Sigmoid colon (tissue), 4 donors: Measurements from ENCODE around the gene NMT1.

Source experiments
- EP300 ChIP-seq, 4 donors: sonication (generic); formaldehyde crosslinking; IDR thresholded peaks; one replicate each; pipeline ENCODE4 v1.6.1; 2017; ENCODE audit warnings: antibody characterized with exemption in 4 of 4
- POLR2A ChIP-seq, 2 donors: fragments of 450-650 bp; IDR thresholded peaks; one replicate each; pipeline ENCODE4 v1.6.1; 2016; ENCODE audit warnings: antibody characterized with exemption in 2 of 2, mild to moderate bottlenecking in 2 of 2, moderate library complexity in 2 of 2
- POLR2AphosphoS5 ChIP-seq, 4 donors: sonication (generic); formaldehyde crosslinking; IDR thresholded peaks; one replicate each; pipeline ENCODE4 v1.6.1; 2017; ENCODE audit warnings: antibody characterized with exemption in 4 of 4
- TF ChIP-seq, protein P1 (sequence below), 4 experiments: fragments of 450-650 bp in 3 of 4; fragments of 200-600 bp in 1 of 4; IDR thresholded peaks; one replicate each; pipeline ENCODE4 v1.5.1; 2016 to 2019; ENCODE audit warnings: antibody characterized with exemption in 4 of 4, mild to moderate bottlenecking in 3 of 4, moderate library complexity in 2 of 4

DNA sequence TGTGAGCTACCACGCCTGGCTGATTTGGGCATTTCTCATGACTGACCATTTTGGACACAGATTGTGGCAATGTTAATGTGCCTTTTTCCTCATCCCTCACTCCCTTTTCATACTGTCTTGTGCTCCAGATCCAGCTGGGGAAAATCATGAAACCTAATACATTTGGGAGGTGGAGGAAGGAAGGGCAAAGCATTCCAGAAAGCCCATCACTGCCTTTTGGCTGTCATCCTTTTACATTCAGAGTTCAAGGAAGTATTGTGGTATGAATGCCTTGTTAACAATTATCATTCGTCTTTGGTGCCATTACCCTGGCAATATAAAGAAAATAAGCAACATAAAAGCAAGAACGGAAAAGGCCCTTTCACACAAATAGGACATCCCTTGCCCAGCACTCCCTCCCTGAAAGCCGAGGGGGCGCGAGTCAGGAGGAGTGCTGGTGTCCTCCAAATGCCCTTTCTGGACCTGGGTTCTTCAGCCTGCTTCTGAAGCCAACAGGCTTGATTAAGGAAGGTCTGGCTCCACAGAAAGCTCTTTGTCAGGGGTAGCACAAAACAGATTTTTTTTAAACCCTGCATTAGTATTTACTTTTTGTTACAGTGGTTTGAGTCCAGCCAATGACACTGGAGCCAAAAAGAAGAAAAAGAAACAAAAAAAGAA is 20.1 kb downstream of the NMT1 start:
- TF ChIP-seq, protein P1, sequence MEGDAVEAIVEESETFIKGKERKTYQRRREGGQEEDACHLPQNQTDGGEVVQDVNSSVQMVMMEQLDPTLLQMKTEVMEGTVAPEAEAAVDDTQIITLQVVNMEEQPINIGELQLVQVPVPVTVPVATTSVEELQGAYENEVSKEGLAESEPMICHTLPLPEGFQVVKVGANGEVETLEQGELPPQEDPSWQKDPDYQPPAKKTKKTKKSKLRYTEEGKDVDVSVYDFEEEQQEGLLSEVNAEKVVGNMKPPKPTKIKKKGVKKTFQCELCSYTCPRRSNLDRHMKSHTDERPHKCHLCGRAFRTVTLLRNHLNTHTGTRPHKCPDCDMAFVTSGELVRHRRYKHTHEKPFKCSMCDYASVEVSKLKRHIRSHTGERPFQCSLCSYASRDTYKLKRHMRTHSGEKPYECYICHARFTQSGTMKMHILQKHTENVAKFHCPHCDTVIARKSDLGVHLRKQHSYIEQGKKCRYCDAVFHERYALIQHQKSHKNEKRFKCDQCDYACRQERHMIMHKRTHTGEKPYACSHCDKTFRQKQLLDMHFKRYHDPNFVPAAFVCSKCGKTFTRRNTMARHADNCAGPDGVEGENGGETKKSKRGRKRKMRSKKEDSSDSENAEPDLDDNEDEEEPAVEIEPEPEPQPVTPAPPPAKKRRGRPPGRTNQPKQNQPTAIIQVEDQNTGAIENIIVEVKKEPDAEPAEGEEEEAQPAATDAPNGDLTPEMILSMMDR (IDR thresholded peaks at IDR 0.05), result no peak
- no peak for TF ChIP-seq POLR2A (IDR thresholded peaks at IDR 0.05)
- TF ChIP-seq POLR2AphosphoS5 (IDR thresholded peaks at IDR 0.05), result no peak
- TF ChIP-seq EP300 (IDR thresholded peaks at IDR 0.05), result no peak
